HAP-1 (cell line): ENCODE data around the gene IQCF5.
"Not testable (repeated sequence)": the region's sequence is repeated elsewhere in the genome, so short reads cannot be mapped to it uniquely, and the experiment has no call there.

Experiments
- DNase-seq, 2 experiments: peaks; one replicate each; pipeline ENCODE4 v3.0.0-alpha.2; 2016 to 2020; ENCODE audit warnings: low spot score in 2 of 2
- H3K27me3 ChIP-seq: fragments of 250-450 bp; sonication (Bioruptor Pico); 2 replicates; pipeline ENCODE4 v1.5.1; 2020; ENCODE audit warnings: low read depth, mild to moderate bottlenecking, moderate library complexity
- H3K36me3 ChIP-seq: fragments of 250-450 bp; sonication (Bioruptor Pico); replicated peaks from 2 replicates; pipeline ENCODE4 v1.5.1; 2020; ENCODE audit warnings: mild to moderate bottlenecking
- H3K4me1 ChIP-seq: fragments of 250-450 bp; sonication (Bioruptor Pico); 2 replicates; pipeline ENCODE4 v1.5.1; 2020; ENCODE audit warnings: mild to moderate bottlenecking
- H3K4me3 ChIP-seq: fragments of 250-450 bp; sonication (Bioruptor Pico); 2 replicates; pipeline ENCODE4 v1.5.1; 2020; ENCODE audit warnings: mild to moderate bottlenecking, moderate library complexity
- H3K9me3 ChIP-seq: fragments of 250-450 bp; sonication (Bioruptor Pico); 2 replicates; pipeline ENCODE4 v1.5.1; 2020; ENCODE audit warnings: mild to moderate bottlenecking, moderate library complexity
- in situ Hi-C: fragments of 300-500 bp; cut with MboI; formaldehyde crosslinking; loops from 3 replicates; pipeline ENCODE4 v1.14.3; 2020; ENCODE audit warnings: low sequenced_read_pairs, inconsistent platforms, mixed read lengths

IQCF5 gene

GRCh38 chr3:51875501-51875900 lies at the start of gene IQCF5:
Gene IQCF5 (minus strand): TSS chr3:51875601. CDS start chr3:51875531, 70 bp downstream.
- DNase-seq = no peak
- Histone ChIP-seq H3K4me3 (no peak within 1 kb of the TSS), H3K9me3 (no peaks in the 10 kb centered on the region), H3K4me1 (no peaks in the 10 kb centered on the region), H3K36me3 (no peaks in the 10 kb centered on the region), H3K27me3 (no peaks in the 10 kb centered on the region)
- in situ Hi-C loops = no loop called here

- no peaks in the 10 kb centered on the region for H3K36me3 ChIP-seq
- no peaks in the 10 kb centered on the region for H3K9me3 ChIP-seq
- in situ Hi-C loops = no loop called here
- H3K4me1 ChIP-seq = no peaks in the 10 kb centered on the region
- peaks cover 7% of the 10 kb centered on the region; the same call in 1 of the 2 replicates for H3K27me3 ChIP-seq
- DNase-seq = no peak
- no peak overlapping the region for H3K4me3 ChIP-seq
Measured at GRCh38 chr3:51921081-51921578, 45.7 kb upstream of the IQCF5 start.

DNA sequence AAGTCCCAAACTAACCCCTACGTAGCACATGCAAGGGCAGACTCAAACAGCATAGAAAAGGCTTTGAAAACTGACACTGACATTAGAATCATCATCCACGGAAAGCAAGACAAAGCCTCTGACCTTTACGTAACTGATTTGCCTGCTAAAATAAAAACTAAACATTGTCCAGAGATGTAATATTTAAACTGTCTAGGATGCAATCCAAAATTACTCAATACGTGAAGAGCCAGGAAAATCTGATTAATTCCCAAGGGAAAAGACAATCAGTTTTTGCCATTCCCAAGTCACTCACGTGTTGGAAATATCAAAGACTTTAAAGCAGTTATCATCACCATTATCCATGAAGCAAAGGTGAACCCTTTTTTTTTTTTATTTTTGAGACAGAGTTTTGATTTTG lies 41.0 kb upstream of the IQCF5 start:
- Histone ChIP-seq H3K27me3 (0 out of 2 replicates have a peak, but pooled peaks cover 4% of the 10 kb centered on the region), H3K4me1 (no peaks in the 10 kb centered on the region), H3K36me3 (no peaks in the 10 kb centered on the region), H3K9me3 (no peaks in the 10 kb centered on the region), H3K4me3 (no peak overlapping the region)
- no peak for DNase-seq
- in situ Hi-C loops = no loop called here

DNA sequence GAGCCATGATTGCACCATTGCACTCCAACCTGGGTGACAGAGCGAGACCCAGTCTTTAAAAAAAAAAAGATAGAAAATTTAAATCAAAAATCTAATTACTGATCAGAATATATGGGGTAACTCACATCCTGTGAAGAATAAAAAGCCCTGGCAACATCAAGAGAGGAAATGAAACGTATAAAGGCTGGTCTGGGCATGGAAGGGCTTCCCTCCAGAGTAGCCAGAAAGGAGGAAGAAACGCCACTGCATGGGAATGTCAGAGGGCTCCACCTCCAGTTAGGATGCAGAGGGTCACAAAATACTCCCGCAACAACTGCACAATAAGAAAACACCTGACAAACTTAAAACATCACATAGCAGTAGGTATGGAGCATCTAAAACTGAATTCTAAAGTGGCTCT lies 32.6 kb upstream of the IQCF5 start:
- Histone ChIP-seq H3K4me3 (no peak overlapping the region), H3K36me3 (no peaks in the 10 kb centered on the region), H3K27me3 (no peaks in the 10 kb centered on the region), H3K9me3 (no peaks in the 10 kb centered on the region), H3K4me1 (no peaks in the 10 kb centered on the region)
- in situ Hi-C loops = no loop called here
- DNase-seq = no peak

- no peak for DNase-seq
- Histone ChIP-seq H3K9me3 (no peaks in the 10 kb centered on the region), H3K4me3 (no peak overlapping the region), H3K27me3 (peaks cover 8% of the 10 kb centered on the region), H3K4me1 (no peaks in the 10 kb centered on the region), H3K36me3 (no peaks in the 10 kb centered on the region)
- in situ Hi-C loops = no loop called here
Measured at GRCh38 chr3:51904034-51904823, 28.8 kb upstream of the IQCF5 start.

DNA sequence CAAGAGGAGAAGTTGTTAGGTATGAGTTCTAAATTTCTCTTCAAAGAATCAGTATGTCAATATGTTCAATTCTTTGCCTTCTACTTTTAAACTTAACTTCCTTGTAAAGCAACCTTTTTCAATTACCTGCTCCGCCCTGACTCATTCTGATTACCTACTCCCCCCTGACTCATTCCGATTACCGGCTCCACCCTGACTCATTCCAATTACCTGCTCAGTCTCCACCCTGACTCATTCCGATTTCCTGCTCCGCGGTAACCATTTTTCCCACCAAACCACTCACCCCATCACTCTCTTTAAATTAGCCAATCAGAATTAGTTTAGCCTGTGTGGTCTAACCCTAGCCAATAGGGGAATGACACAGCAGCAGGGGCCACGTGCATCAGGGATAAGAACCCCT lies 27.0 kb upstream of the IQCF5 start:
- in situ Hi-C loops, H3K36me3 ChIP-seq, H3K9me3 ChIP-seq, DNase-seq, H3K4me1 ChIP-seq, H3K4me3 ChIP-seq: not testable (repeated sequence)
- H3K27me3 ChIP-seq = peaks cover 22% of the 10 kb centered on the region

DNA sequence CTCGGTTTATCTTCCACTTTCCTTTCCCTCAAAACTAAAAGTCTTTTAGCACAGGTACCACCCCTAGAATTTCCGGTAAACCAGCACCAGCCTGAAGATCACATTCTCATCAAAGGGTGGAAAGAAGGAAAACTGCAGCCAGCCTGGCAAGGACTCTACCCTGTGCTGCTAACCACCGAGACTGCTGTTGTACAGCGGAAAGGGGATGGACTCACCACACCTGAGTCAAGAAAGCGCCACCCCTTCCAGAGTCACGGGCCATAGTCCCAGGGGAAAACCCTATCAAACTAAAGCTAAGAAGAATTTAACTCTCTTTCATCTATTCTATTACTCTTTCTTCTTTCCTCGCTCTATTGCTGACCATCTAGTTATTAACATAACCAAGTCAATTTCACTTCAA lies 24.6 kb upstream of the IQCF5 start:
- H3K36me3 ChIP-seq, H3K4me1 ChIP-seq, in situ Hi-C loops, H3K9me3 ChIP-seq, DNase-seq, H3K4me3 ChIP-seq: not testable (repeated sequence)
- H3K27me3 ChIP-seq = peaks cover 22% of the 10 kb centered on the region

DNA sequence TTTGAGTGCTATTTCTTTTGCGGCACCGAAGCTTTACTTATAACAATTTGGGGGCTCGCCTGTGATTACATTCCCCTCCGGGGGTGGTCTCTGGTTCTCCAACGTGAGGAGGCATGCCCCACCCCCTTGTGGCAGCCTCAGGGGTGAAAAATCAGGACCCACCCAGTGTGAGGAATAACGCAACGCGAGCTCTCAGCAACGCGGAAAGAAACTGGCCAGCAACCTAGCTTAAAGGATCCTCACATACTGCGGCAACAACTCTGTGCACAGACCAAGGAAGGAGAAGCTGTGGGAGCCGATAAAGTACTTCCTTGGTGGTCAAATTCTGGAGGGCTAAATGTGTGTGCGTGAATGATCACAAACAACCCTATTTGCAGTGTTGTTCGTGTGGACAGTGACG lies 22.0 kb upstream of the IQCF5 start:
- Histone ChIP-seq H3K36me3 (no peaks in the 10 kb centered on the region), H3K4me3 (no peak overlapping the region), H3K9me3 (no peaks in the 10 kb centered on the region), H3K4me1 (no peaks in the 10 kb centered on the region), H3K27me3 (peaks cover 22% of the 10 kb centered on the region)
- no peak for DNase-seq
- in situ Hi-C loops = no loop called here

- Histone ChIP-seq H3K36me3 (no peaks in the 10 kb centered on the region), H3K4me3 (no peak overlapping the region), H3K4me1 (no peaks in the 10 kb centered on the region), H3K9me3 (no peaks in the 10 kb centered on the region), H3K27me3 (peaks cover 22% of the 10 kb centered on the region)
- DNase-seq = no peak
- in situ Hi-C loops = no loop called here
Measured at GRCh38 chr3:51896607-51897305, 21.4 kb upstream of the IQCF5 start.

- Histone ChIP-seq H3K9me3 (no peaks in the 10 kb centered on the region), H3K36me3 (no peaks in the 10 kb centered on the region), H3K27me3 (peaks cover 19% of the 10 kb centered on the region), H3K4me3 (no peak overlapping the region), H3K4me1 (no peaks in the 10 kb centered on the region)
- in situ Hi-C loops = no loop called here
- no peak for DNase-seq
Measured at GRCh38 chr3:51894939-51895338, 19.5 kb upstream of the IQCF5 start.

DNA sequence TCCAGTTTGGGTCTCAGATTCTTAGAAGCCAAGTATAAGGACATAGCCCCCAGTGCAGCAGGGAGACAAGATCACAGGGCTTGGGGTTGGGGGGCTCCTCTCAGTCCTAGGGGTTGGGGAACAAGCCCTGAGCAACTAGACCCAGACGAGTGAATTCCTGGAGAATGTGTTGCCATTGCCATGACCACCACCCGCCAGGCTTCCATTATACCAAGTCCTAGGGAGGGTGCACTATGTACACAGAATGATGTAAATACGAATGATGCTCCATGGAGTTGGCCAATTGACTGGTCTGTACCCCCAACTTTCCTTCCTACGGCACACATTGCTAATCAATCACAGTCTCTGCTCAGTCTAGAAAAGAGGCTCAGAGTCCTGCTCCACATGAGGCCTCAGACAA lies 19.0 kb upstream of the IQCF5 start:
- H3K27me3 ChIP-seq = peaks cover 16% of the 10 kb centered on the region
- DNase-seq = no peak
- in situ Hi-C loops = no loop called here
- no peak overlapping the region for H3K4me3 ChIP-seq
- H3K9me3 ChIP-seq = no peaks in the 10 kb centered on the region
- no peaks in the 10 kb centered on the region for H3K36me3 ChIP-seq
- H3K4me1 ChIP-seq = no peaks in the 10 kb centered on the region

GRCh38 chr3:51891242-51892039 lies 16.0 kb upstream of the IQCF5 start:
- Histone ChIP-seq H3K4me1 (no peaks in the 10 kb centered on the region), H3K4me3 (no peak overlapping the region), H3K36me3 (no peaks in the 10 kb centered on the region), H3K9me3 (no peaks in the 10 kb centered on the region), H3K27me3 (no peaks in the 10 kb centered on the region)
- DNase-seq = no peak
- in situ Hi-C loops = no loop called here

DNA sequence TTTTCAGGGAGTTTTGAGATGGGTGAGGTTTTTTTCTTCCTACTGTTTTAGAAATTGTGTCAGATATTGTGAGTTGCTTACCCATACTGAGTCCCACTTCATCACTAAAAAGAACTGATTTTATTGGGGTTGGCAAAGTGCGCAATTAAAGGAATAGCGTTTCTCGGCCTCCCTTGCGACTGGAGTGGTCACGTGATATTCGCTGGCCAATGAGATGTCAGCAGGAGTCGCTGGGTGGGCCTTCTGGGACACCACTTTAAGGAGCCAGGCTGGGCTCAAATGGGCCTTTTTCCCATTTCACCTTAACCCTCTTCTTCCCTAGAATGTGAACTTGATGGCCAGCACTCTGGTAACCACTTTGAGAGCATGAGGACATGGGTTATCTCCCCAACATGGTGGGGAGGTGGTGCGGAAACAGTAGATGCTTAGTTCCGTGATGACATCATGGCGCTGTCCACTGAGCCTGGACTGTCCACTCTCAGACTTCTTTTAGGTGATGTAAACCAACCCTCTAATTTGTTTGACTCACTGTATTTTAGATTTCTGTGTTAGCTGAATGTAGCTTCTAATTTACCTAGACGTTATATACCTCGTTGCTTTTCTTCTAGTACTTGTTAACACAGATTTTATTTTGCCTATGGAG lies 13.2 kb upstream of the IQCF5 start:
- no peak overlapping the region for H3K4me3 ChIP-seq
- no peaks in the 10 kb centered on the region for H3K4me1 ChIP-seq
- peaks cover 4% of the 10 kb centered on the region for H3K27me3 ChIP-seq
- in situ Hi-C loops = no loop called here
- no peaks in the 10 kb centered on the region for H3K36me3 ChIP-seq
- H3K9me3 ChIP-seq = no peaks in the 10 kb centered on the region
- DNase-seq = no peak
